Omental fat pad (tissue), 4 donors: ENCODE measurements around the gene STUM. TPM values are rescaled to one million over a fixed set of nuclear protein-coding genes. Genes with fewer than 3 reads are reported as not detected.
A peak's percentile ranks its signal among the peaks of the same experiment; 100 is the strongest.

Source experiments
- ATAC-seq: fragments of 150-250 bp; one replicate; pipeline ENCODE4 v1.9.1; 2016; ENCODE audit warnings: mild to moderate bottlenecking, moderate library complexity; ENCODE audit not compliant: low FRiP score
- DNase-seq: peaks from one replicate; pipeline ENCODE4 v3.0.0-alpha.2; 2019; ENCODE audit warnings: low spot score
- CTCF ChIP-seq, 3 donors: fragments of 450-650 bp; IDR thresholded peaks; one replicate each; pipeline ENCODE4 v1.5.1; 2016 to 2017; ENCODE audit warnings: antibody characterized with exemption in 3 of 3, mild to moderate bottlenecking in 3 of 3, moderate library complexity in 2 of 3
- total RNA-seq, 4 donors: library from RNA; depleted of rRNA; stranded (reverse); fragments of >200 nt; gene quantifications; one replicate each; pipeline ENCODE4 v1.1.0, GENCODE V29; 2016

STUM gene
- total RNA-seq, 4 donors from 2014 or later: 1.9 to 2.8 (median 2.2) TPM

GRCh38 chr1:226656601-226657277 is 108.2 kb downstream of the STUM start:
- DNase-seq: no peak
- no peak for TF ChIP-seq CTCF (IDR thresholded peaks at IDR 0.05)
- peak; percentile 70 for ATAC-seq

- TF ChIP-seq CTCF (IDR thresholded peaks at IDR 0.05): no peak
- ATAC-seq: no peak
- DNase-seq: no peak
Observed at GRCh38 chr1:226657895-226658545, 109.5 kb downstream of the STUM start.

- DNase-seq (no peak), ATAC-seq (no peak)
- TF ChIP-seq CTCF (IDR thresholded peaks at IDR 0.05): no peak
Observed at GRCh38 chr1:226658546-226659125, 110.1 kb downstream of the STUM start.

Other genes starting within 250 kb of the STUM start
- gene LIN9, start 239.6 kb upstream of the STUM start, total RNA-seq: 1 to 10 TPM; 1.6 to 6.0 (median 2.3) TPM
- 10 to 100 TPM; 62.3 to 76.9 (median 63.4) TPM for gene PARP1, start 140.7 kb upstream of the STUM start, total RNA-seq
- 10 to 100 TPM; 22.2 to 68.6 (median 31.5) TPM for gene ITPKB, start 190.5 kb downstream of the STUM start, total RNA-seq